ENCODE data around the gene PRELID3B.

Gene PRELID3B

GRCh38 chr20:59042151-59042795 is at the start of gene PRELID3B:
TSS of gene PRELID3B (minus strand) at chr20:59042786. CDS start at chr20:59042730, 56 bp downstream.
- FAIRE-seq (no peak), DNase-seq (ENCODE audit: low spot score) (no peak)

GRCh38 chr20:59087829-59088433 is 45.3 kb upstream of the PRELID3B start:
- FAIRE-seq (peak; percentile 72), DNase-seq (ENCODE audit: low spot score) (peak; percentile 48)

- no peak for FAIRE-seq
- no peak for DNase-seq (ENCODE audit: low spot score)
Observed at GRCh38 chr20:59086923-59087322, 44.3 kb upstream of the PRELID3B start.

GRCh38 chr20:59084041-59084850 is 41.7 kb upstream of the PRELID3B start:
- DNase-seq (ENCODE audit: low spot score) (no peak), FAIRE-seq (no peak)

- no peak for DNase-seq (ENCODE audit: low spot score)
- FAIRE-seq = no peak
Observed at GRCh38 chr20:59082981-59083380, 40.4 kb upstream of the PRELID3B start.

- DNase-seq (ENCODE audit: low spot score) (no peak), FAIRE-seq (peak; percentile 80)
Observed at GRCh38 chr20:59082077-59082740, 39.6 kb upstream of the PRELID3B start.

- no peak for DNase-seq (ENCODE audit: low spot score)
- no peak for FAIRE-seq
Observed at GRCh38 chr20:59081036-59081435, 38.5 kb upstream of the PRELID3B start.

- FAIRE-seq (no peak), DNase-seq (ENCODE audit: low spot score) (no peak)
Observed at GRCh38 chr20:59078231-59078630, 35.6 kb upstream of the PRELID3B start.

GRCh38 chr20:59077705-59078104 is 35.1 kb upstream of the PRELID3B start:
- DNase-seq (ENCODE audit: low spot score) (no peak), FAIRE-seq (no peak)

GRCh38 chr20:59075934-59076508 is 33.4 kb upstream of the PRELID3B start:
- no peak for DNase-seq (ENCODE audit: low spot score)
- no peak for FAIRE-seq

- no peak for FAIRE-seq
- no peak for DNase-seq (ENCODE audit: low spot score)
Observed at GRCh38 chr20:59074456-59074855, 31.9 kb upstream of the PRELID3B start.

GRCh38 chr20:59073582-59073981 is 31.0 kb upstream of the PRELID3B start:
- FAIRE-seq (no peak), DNase-seq (ENCODE audit: low spot score) (no peak)

- FAIRE-seq (no peak), DNase-seq (ENCODE audit: low spot score) (no peak)
Observed at GRCh38 chr20:59071216-59071615, 28.6 kb upstream of the PRELID3B start.

GRCh38 chr20:59069026-59069425 is 26.4 kb upstream of the PRELID3B start:
- DNase-seq (ENCODE audit: low spot score) (no peak), FAIRE-seq (no peak)

GRCh38 chr20:59068534-59068933 is 25.9 kb upstream of the PRELID3B start:
- DNase-seq (ENCODE audit: low spot score) (no peak), FAIRE-seq (no peak)

GRCh38 chr20:59064214-59064722 is 21.7 kb upstream of the PRELID3B start:
- no peak for FAIRE-seq
- DNase-seq (ENCODE audit: low spot score) = no peak

- no peak for FAIRE-seq
- no peak for DNase-seq (ENCODE audit: low spot score)
Observed at GRCh38 chr20:59063358-59064213, 21.0 kb upstream of the PRELID3B start.

GRCh38 chr20:59062081-59062480 is 19.5 kb upstream of the PRELID3B start:
- FAIRE-seq (no peak), DNase-seq (ENCODE audit: low spot score) (no peak)

- DNase-seq (ENCODE audit: low spot score) (no peak), FAIRE-seq (no peak)
Observed at GRCh38 chr20:59055302-59055701, 12.7 kb upstream of the PRELID3B start.

GRCh38 chr20:59051666-59052185 is 9.1 kb upstream of the PRELID3B start:
- DNase-seq (ENCODE audit: low spot score) (no peak), FAIRE-seq (no peak)

All from RCC 7860 (cell line).